H1 (cell line): ENCODE data around the gene HECTD1.

Experiments used
- EP300 ChIP-seq, 2 experiments: IDR thresholded peaks; 1 replicate in 1 of 2; 2 replicates in 1 of 2; pipeline ENCODE4 v1.6.1; 2011 to 2012; ENCODE audit warnings: low read depth in 2 of 2, low read length in 2 of 2, mild to moderate bottlenecking in 2 of 2, borderline replicate concordance in 1 of 2, inconsistent platforms in 1 of 2, moderate library complexity in 1 of 2
- EZH2 ChIP-seq: fragments of 200-600 bp; sonication (generic); IDR thresholded peaks from 2 replicates; pipeline ENCODE4 v1.7.1; 2012; ENCODE audit warnings: low read depth, mild to moderate bottlenecking, moderate library complexity, low read length, inconsistent platforms; ENCODE audit not compliant: severe bottlenecking
- GABPA ChIP-seq: IDR thresholded peaks from 2 replicates; pipeline ENCODE4 v1.6.1; 2011; ENCODE audit warnings: mild to moderate bottlenecking, low read length, moderate library complexity, borderline replicate concordance; ENCODE audit not compliant: insufficient read depth
- MAFK ChIP-seq: IDR thresholded peaks from 2 replicates; pipeline ENCODE4 v1.6.1; 2012; ENCODE audit warnings: low read depth, mild to moderate bottlenecking, improper control_type of control experiment, low read length
- PHF8 ChIP-seq: fragments of 200-600 bp; sonication (generic); conservative IDR thresholded peaks from 2 replicates; pipeline ENCODE4 v1.7.1; 2012; ENCODE audit warnings: low read depth, mild to moderate bottlenecking, inconsistent platforms, low read length, moderate library complexity
- POLR2A ChIP-seq, 2 experiments: IDR thresholded peaks; 1 replicate in 1 of 2; 2 replicates in 1 of 2; pipeline ENCODE4 v1.6.1; 2011; ENCODE audit warnings: low read depth in 2 of 2, low read length in 2 of 2, mild to moderate bottlenecking in 2 of 2; ENCODE audit errors: control extremely low read depth in 1 of 2
- RAD21 ChIP-seq, 2 experiments: IDR thresholded peaks in 1 of 2; conservative IDR thresholded peaks in 1 of 2; 2 replicates each; pipeline ENCODE4 v1.6.1; 2011; ENCODE audit warnings: low read depth in 2 of 2, low read length in 2 of 2, improper control_type of control experiment in 1 of 2, inconsistent platforms in 1 of 2, mild to moderate bottlenecking in 1 of 2, moderate library complexity in 1 of 2
- RXRA ChIP-seq: IDR thresholded peaks from 2 replicates; pipeline ENCODE4 v1.6.1; 2011; ENCODE audit warnings: low read depth, mild to moderate bottlenecking, low read length, moderate library complexity; ENCODE audit not compliant: insufficient read depth
- TAF1 ChIP-seq: IDR thresholded peaks from 2 replicates; pipeline ENCODE4 v1.6.1; 2011; ENCODE audit warnings: mild to moderate bottlenecking, low read depth, low read length
- ZNF274 ChIP-seq: IDR thresholded peaks from 2 replicates; pipeline ENCODE4 v1.7.0; 2012; ENCODE audit warnings: low read length, borderline replicate concordance; ENCODE audit errors: extremely low read depth
- TF ChIP-seq, protein P1 (sequence below), 3 experiments: IDR thresholded peaks; 1 replicate in 2 of 3; 2 replicates in 1 of 3; pipeline versions ENCODE4 v1.5.1 to v1.6.1; 2011; ENCODE audit warnings: low read length in 3 of 3, mild to moderate bottlenecking in 3 of 3, inconsistent platforms in 2 of 3, low read depth in 1 of 3, moderate library complexity in 1 of 3; ENCODE audit not compliant: insufficient read depth in 1 of 3; ENCODE audit errors: control extremely low read depth in 1 of 3

GRCh38 chr14:31224808-31225207, 17.2 kb upstream of the HECTD1 start:
- no peak for TF ChIP-seq PHF8
- no peak for TF ChIP-seq POLR2A (IDR thresholded peaks at IDR 0.05; ENCODE audit: control extremely low read depth in 1 of 2, low read depth in 2 of 2, low read length in 2 of 2)
- TF ChIP-seq GABPA, result no peak
- TF ChIP-seq, protein P1, sequence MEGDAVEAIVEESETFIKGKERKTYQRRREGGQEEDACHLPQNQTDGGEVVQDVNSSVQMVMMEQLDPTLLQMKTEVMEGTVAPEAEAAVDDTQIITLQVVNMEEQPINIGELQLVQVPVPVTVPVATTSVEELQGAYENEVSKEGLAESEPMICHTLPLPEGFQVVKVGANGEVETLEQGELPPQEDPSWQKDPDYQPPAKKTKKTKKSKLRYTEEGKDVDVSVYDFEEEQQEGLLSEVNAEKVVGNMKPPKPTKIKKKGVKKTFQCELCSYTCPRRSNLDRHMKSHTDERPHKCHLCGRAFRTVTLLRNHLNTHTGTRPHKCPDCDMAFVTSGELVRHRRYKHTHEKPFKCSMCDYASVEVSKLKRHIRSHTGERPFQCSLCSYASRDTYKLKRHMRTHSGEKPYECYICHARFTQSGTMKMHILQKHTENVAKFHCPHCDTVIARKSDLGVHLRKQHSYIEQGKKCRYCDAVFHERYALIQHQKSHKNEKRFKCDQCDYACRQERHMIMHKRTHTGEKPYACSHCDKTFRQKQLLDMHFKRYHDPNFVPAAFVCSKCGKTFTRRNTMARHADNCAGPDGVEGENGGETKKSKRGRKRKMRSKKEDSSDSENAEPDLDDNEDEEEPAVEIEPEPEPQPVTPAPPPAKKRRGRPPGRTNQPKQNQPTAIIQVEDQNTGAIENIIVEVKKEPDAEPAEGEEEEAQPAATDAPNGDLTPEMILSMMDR (IDR thresholded peaks at IDR 0.05; ENCODE audit: control extremely low read depth in 1 of 3, insufficient read depth in 1 of 3, low read depth in 1 of 3, low read length in 3 of 3), result no peak
- no peak for TF ChIP-seq RXRA
- TF ChIP-seq ZNF274, result no peak
- TF ChIP-seq EZH2, result no peak
- no peak for TF ChIP-seq MAFK
- no peak for TF ChIP-seq EP300 (IDR thresholded peaks at IDR 0.05; ENCODE audit: borderline replicate concordance in 1 of 2, low read depth in 2 of 2, low read length in 2 of 2)
- no peak for TF ChIP-seq TAF1
- no peak for TF ChIP-seq RAD21 (IDR thresholded peaks at IDR 0.05 in 1 of 2, conservative IDR thresholded peaks at IDR 0.05 in 1 of 2; ENCODE audit: low read depth in 2 of 2, low read length in 2 of 2)
